ENCODE measurements around the gene LRRC23.

LRRC23 gene

DNA sequence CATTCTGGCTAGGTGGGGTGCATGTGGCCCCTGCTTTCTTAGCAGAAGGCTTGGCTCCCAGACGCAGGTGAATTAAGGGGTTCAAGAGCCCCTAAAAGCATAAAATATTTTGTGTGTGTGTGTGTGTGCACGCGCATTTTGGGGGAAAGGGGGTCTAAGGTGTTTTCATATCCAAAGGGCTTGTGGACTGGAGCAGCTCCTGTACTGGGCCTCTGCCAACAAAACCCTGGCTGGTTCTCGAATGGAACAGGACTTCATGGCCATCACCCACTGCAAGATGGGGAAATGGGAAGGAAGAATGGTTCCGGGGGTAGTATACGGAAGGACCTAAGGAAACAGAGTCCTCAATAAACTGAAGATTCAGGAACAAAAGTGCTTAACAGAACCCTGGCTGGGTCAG is 19.2 kb downstream of the LRRC23 start:
- DNase-seq = peak in 1 of 58 donors; percentile 11

DNA sequence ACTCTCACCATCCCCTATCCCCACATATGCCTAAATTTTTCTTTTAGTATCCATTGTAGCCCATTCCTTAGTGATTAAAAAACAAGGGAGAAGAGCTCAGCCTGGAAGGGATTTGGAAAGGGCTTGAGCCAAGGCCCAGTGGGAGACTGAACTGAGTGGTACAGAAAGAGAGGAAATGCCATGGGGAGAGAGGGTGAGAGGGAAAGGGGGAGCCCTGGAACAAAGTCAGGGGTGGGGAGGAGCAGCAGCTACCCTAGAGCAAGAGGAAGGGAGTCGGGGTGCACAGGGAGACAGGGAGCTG is 20.6 kb downstream of the LRRC23 start:
- peak in 9 of 58 donors; percentile 46 to 78 (median 64) for DNase-seq

DNA sequence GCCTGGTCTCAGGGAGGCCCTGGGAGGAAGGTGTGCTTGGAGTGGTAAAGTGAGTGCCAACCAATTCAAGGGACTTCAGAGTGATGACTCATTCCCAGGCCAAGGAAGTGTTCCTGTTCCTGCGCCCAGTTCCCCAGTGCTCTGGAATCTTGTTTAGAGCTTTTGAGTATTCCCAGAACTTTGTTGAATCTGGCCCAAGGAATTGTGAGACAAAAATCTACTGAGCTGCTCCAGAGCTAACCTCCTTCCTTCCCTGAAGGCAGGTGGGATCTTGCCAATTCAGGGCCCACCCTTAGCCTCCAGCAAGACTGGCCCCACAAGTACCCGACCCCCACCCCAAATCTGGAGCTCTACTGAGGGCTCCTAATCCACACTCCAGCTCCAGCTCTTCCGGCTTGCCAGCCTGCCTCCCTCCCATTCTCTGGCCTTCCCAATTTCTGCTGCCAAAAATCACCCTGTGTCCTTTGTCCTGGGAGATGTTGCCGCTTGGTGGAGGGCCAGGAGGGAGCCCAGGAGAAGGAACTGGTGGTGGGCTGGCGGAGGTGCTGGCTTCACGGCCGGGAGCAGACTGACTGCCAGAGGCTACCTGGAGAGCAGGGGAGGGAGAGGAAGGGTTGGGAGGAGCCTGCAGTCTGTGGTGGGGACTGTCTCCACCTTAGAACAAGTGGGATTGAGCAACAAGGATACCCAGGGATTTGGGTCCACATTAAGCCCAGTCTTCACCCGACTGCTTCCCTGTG is 21.1 kb downstream of the LRRC23 start:
- DNase-seq = peak in 53 of 58 donors; percentile 33 to 86 (median 65)

DNA sequence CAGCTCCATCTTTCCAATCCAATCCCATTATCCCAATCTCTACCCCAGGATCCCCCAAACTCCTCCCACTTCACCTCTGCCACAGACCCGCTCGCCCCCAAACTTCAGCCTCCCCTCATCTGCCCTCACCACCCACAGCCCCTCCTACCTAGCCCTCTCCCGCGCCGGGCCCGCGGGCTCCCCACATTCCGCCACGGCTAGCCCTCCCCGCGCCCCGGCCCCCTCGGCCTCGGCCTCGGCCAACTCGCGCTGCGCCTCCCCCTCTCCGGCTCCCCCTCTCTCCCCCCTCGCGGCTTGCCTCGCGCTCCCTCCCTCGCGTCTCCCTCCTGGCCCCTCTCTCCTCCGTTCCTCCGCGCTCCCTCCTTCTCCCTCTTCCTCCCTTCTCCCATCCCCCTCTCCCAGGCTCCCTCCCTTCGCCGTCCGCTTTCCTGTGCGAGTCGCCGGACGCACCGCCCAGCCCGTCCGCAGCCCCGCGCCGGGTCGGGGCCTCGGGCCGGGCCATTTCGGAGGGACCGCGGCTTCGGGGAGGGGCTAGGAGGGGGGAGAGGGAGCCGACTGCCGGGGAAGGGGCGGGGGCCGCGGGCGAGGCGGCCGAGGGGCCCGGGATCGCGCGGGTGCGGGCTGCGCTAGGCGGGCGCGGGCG is 22.9 kb downstream of the LRRC23 start, which contains the start of gene ATN1:
ATN1 (plus strand) TSS at position 581 of the 643 bp plus-strand sequence. CDS start 6,043 bp downstream, outside the sequence.
- DNase-seq = peak in 55 of 58 donors; percentile 13 to 92 (median 77)

DNA sequence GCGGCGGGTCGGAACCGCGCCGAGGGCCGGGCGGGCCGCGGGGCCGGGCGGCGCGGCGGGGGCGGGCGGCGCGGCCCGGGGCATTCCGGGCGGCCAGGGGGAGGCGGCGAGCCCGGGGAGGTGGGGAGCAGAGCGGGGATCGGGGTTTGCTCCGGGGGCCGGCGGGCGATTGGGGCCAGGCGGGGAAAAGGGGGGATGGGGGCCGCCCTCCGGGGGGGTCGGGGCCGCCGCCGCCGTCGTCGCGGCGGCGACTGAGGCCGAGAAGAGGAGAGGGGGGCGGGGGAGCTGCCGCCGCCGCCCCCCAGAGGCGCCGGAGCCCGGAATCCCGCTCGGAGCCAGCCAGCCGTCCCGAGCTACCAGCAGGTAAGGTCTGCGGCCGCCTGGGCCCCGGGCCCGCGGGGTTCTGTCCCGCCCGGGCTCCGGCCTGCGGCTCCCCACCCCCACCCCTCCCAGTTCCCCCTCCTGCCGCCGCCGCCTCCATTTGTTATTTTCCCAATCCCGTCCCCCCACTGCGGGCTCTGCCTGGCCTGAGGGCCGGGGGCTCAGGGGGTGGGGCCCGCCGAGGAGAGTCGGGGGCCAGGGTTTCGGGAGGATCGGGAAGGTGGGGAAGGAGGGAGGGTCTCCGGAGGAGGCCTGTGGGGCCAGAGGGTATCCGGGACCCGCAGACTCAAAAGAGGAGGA is 23.5 kb downstream of the LRRC23 start:
- peak in 12 of 58 donors; percentile 16 to 56 (median 42) for DNase-seq

DNA sequence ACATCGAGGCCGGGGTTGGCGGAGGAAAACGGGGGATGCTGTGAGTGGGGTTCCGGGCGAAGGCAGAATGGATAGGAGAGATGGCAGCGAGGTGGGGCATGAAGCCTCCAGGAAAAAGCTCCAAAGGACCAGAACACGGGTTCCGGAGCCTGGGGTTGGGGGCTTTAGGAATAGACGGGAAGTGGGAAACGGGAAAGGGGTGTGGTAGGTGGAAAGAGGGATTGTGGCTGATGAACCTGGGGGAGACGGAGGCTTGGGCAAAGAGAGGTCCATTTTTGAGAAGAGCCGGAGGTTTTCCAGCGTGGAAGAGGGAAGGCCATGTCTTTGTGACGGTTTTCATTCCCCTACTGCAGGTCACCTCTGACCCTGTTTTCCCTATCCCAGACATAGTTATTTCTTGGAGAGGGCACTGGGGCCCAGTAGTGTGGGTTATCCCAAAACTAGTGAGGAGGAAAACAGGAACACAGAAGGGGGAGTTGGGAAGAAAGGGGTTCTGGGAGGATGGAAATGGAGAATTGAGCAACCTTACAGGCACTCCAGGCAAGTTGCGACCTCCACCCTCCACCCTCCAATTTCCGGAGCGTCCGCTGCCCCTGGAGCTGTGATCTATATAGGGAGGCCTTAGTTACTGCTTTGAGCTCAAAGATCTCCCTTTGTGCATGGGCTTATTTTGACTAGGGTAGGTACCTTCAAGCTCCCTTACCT is 24.2 kb downstream of the LRRC23 start:
- DNase-seq = peak in 4 of 58 donors; percentile 25 to 60 (median 54)

DNA sequence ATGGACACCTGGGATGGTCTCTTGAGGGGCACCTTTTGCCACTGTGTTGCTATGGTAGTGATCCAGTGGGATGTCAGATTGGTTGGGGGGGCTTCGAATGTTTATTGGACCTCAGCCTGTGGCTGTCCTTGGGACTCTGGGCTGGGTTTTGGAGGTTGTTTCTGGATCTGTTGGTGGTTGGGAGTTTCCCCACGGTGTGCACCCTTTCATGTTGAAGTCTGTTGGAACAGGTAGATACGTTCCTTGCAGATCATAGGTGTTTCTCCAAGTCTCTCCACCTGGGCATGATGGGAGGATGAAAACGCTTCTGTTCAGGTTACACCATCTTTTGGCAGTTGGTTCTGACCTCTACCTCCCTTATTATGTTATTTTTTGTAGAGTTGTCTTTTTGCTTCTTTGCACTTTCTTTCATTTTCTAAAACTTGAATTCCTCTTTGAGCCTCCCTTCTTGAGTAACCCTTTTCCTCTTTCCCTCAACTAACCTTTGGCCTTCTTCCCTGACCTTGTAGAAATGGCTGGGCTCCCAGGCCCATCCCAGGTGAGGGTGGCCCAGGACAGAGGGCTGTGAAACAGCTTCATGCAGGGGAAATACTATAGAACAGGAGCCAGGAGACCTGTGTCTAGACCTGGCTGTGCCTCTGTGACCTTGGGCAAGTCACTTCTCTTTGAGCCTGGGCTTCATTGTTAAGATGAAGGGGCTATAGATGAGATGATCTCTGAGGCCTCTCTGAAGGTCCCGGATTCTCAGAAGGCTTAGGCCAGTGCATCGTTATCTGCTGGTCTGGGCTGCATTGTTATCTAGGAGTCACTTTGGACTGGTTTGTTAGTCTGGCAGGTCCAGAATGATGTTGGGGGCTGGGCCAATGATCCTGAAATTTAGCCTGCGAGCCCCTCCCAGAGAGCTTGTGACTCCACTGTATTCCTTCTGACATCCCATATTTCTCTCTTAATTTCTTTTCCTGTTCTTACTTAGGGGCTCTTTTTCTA is 25.1 kb downstream of the LRRC23 start:
- no peak for DNase-seq

DNA sequence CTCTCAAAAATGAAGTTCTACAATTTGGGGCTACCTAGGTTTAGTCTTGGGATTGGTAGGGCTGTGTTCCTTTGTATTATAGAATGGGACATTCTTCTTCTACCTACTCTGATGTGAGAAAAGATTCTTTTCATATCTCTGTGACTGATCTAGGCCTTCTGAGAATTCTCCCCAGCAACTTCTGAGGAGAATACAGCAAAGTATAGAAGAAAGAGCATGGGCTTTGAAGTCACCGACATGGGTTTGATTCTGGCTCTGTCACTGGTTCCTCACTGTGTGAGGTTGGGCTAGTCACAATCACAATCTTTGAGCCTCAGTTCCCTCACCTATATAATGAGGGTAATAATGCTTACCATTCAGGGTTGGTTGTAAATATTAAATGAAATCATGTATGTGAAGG is 28.1 kb downstream of the LRRC23 start:
- DNase-seq = no peak

DNA sequence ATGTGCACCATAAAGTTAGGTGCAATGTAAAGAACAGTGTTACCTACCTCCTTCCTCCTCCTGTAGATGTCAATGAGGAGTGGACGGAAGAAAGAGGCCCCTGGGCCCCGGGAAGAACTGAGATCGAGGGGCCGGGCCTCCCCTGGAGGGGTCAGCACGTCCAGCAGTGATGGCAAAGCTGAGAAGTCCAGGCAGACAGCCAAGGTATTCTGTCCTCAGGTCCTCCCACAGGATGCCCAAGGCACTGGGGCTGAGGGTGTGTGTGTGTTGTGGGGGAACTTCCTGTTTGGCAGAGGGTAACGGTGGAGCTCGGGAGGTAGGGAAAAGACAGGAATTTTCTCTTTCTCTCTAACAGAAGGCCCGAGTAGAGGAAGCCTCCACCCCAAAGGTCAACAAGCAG is 29.5 kb downstream of the LRRC23 start:
- DNase-seq = no peak

DNA sequence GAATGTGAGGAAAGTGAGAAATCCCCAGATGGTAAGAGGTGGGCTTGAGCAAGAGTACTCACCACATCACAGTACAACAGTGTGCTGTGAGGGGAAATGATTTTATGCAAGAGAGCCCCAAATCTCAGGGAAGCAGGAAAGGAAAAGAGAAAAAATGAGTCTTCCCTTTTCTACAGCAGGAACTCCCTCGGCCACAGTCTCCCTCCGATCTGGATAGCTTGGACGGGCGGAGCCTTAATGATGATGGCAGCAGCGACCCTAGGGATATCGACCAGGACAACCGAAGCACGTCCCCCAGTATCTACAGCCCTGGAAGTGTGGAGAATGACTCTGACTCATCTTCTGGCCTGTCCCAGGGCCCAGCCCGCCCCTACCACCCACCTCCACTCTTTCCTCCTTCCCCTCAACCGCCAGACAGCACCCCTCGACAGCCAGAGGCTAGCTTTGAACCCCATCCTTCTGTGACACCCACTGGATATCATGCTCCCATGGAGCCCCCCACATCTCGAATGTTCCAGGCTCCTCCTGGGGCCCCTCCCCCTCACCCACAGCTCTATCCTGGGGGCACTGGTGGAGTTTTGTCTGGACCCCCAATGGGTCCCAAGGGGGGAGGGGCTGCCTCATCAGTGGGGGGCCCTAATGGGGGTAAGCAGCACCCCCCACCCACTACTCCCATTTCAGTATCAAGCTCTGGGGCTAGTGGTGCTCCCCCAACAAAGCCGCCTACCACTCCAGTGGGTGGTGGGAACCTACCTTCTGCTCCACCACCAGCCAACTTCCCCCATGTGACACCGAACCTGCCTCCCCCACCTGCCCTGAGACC is 31.0 kb downstream of the LRRC23 start:
- peak in 1 of 58 donors; percentile 41 for DNase-seq

DNA sequence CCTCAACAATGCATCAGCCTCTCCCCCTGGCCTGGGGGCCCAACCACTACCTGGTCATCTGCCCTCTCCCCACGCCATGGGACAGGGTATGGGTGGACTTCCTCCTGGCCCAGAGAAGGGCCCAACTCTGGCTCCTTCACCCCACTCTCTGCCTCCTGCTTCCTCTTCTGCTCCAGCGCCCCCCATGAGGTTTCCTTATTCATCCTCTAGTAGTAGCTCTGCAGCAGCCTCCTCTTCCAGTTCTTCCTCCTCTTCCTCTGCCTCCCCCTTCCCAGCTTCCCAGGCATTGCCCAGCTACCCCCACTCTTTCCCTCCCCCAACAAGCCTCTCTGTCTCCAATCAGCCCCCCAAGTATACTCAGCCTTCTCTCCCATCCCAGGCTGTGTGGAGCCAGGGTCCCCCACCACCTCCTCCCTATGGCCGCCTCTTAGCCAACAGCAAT is 31.6 kb downstream of the LRRC23 start:
- DNase-seq = no peak

DNA sequence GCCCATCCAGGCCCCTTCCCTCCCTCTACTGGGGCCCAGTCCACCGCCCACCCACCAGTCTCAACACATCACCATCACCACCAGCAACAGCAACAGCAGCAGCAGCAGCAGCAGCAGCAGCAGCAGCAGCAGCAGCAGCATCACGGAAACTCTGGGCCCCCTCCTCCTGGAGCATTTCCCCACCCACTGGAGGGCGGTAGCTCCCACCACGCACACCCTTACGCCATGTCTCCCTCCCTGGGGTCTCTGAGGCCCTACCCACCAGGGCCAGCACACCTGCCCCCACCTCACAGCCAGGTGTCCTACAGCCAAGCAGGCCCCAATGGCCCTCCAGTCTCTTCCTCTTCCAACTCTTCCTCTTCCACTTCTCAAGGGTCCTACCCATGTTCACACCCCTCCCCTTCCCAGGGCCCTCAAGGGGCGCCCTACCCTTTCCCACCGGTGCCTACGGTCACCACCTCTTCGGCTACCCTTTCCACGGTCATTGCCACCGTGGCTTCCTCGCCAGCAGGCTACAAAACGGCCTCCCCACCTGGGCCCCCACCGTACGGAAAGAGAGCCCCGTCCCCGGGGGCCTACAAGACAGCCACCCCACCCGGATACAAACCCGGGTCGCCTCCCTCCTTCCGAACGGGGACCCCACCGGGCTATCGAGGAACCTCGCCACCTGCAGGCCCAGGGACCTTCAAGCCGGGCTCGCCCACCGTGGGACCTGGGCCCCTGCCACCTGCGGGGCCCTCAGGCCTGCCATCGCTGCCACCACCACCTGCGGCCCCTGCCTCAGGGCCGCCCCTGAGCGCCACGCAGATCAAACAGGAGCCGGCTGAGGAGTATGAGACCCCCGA is 32.2 kb downstream of the LRRC23 start:
- DNase-seq = peak in 4 of 58 donors; percentile 48 to 59 (median 56)

DNA sequence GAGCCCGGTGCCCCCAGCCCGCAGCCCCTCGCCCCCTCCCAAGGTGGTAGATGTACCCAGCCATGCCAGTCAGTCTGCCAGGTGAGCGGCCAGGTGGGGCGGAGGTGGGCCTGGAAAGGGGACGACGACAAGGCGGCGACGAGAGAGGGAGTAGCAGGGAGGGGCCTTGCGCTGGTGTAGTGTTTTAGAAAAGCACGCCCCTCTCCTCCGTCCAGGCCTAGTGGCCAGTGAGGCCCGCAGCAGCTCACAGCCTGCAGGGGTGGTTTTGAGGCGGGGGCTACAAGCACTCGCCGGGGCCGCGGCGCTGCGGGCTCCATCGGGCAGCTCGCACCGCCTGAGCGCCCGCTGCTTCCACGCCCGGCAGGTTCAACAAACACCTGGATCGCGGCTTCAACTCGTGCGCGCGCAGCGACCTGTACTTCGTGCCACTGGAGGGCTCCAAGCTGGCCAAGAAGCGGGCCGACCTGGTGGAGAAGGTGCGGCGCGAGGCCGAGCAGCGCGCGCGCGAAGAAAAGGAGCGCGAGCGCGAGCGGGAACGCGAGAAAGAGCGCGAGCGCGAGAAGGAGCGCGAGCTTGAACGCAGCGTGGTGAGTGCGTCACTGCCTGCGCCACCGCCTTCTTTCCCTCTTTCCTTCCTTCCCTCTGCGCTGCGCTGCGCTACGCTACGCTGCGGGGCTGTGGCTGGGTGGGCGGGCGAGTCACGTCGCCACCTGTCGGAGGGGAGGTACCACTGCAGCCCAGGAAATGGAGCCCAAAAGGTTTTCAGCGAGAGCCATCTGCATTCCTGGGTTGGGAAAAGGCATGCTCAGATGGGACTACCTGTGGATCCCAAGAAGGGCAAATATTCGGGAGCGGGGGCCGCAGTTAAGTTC is 33.1 kb downstream of the LRRC23 start:
- peak; percentile 31 to 94 (median 88) for DNase-seq

DNA sequence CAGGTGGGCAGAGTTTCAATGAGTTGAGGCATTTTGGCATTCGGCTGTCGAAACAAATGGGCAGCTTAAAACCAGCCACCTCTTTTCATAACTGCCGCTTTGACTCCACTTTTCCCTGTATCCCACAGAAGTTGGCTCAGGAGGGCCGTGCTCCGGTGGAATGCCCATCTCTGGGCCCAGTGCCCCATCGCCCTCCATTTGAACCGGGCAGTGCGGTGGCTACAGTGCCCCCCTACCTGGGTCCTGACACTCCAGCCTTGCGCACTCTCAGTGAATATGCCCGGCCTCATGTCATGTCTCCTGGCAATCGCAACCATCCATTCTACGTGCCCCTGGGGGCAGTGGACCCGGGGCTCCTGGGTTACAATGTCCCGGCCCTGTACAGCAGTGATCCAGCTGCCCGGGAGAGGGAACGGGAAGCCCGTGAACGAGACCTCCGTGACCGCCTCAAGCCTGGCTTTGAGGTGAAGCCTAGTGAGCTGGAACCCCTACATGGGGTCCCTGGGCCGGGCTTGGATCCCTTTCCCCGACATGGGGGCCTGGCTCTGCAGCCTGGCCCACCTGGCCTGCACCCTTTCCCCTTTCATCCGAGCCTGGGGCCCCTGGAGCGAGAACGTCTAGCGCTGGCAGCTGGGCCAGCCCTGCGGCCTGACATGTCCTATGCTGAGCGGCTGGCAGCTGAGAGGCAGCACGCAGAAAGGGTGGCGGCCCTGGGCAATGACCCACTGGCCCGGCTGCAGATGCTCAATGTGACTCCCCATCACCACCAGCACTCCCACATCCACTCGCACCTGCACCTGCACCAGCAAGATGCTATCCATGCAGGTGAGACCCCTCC is 34.0 kb downstream of the LRRC23 start:
- no peak for DNase-seq

DNA sequence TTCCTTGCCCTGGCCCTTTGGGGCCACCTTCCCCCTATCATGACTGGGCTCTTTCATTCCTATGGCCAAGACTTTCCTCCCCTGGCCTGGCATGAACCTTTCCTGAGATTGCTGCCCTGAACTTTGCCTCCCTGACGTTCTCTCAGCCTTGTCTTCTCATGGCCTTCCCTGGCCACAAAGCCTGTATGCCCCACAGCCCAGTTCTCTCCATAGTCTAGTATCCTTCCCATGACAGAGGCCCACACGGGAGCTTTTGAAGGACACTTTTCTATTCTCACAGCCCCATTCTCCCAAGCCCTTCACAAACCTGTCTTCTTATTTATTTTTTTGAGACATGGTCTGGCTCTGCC is 34.5 kb downstream of the LRRC23 start:
- no peak for DNase-seq

DNA sequence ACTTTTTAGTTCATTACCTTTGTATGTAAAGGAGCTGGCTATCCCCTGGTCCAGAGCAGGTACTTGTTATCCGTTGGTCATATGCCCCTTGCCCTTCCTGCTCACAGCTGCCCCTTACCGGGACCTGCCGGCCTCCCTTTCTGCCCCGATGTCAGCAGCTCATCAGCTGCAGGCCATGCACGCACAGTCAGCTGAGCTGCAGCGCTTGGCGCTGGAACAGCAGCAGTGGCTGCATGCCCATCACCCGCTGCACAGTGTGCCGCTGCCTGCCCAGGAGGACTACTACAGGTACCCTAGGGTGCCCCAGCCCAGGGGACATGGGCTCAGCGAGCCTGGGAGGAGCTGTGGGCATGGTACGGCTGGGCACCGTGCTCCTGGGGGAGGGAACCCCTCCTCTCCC is 36.6 kb downstream of the LRRC23 start:
- peak in 3 of 58 donors; percentile 19 to 39 (median 23) for DNase-seq

DNA sequence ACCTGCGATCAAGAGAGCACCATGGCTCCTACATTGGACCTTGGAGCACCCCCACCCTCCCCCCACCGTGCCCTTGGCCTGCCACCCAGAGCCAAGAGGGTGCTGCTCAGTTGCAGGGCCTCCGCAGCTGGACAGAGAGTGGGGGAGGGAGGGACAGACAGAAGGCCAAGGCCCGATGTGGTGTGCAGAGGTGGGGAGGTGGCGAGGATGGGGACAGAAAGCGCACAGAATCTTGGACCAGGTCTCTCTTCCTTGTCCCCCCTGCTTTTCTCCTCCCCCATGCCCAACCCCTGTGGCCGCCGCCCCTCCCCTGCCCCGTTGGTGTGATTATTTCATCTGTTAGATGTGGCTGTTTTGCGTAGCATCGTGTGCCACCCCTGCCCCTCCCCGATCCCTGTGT is 37.2 kb downstream of the LRRC23 start:
- DNase-seq = no peak

All from anterior cingulate cortex (tissue), 58 donors.